ENCODE data around the gene TCF7L1.
"Not testable (repeated sequence)": the region's sequence is repeated elsewhere in the genome, so short reads cannot be mapped to it uniquely, and the experiment has no call there.

TCF7L1 gene

DNA sequence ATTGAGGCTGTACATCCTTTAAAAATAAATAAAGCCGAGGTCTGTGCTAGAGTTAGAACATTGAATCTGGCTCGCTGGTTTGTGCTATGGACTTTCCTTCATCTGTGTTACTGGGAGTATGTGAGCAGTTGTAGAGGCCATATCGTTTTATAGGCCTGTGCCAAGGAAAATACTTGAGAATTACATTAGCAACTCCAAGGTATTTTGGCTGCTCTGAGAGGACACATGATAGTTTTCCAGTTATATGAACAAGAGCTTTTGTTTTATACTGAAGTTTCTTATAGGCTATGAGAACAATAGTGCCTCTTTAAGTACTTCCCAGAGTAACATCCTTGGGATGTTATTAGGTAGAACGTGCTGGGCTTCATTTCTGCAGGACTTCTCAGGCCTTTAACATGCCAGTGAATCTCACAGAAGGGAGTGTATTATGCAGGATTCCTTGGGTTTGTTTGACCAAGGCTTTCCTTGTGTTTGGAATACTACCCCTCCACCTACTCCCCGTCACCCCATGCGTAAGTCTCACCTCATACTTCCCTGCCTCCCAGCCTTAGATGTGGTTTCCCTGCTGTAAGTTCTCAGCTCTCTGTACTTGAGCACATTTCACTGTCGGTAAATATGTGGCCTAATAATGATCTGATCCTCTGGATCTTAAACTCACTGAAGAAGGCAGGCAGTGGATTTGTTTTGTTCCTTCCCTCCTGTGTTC is 21.0 kb downstream of the TCF7L1 start:
- TF ChIP-seq, protein P1, sequence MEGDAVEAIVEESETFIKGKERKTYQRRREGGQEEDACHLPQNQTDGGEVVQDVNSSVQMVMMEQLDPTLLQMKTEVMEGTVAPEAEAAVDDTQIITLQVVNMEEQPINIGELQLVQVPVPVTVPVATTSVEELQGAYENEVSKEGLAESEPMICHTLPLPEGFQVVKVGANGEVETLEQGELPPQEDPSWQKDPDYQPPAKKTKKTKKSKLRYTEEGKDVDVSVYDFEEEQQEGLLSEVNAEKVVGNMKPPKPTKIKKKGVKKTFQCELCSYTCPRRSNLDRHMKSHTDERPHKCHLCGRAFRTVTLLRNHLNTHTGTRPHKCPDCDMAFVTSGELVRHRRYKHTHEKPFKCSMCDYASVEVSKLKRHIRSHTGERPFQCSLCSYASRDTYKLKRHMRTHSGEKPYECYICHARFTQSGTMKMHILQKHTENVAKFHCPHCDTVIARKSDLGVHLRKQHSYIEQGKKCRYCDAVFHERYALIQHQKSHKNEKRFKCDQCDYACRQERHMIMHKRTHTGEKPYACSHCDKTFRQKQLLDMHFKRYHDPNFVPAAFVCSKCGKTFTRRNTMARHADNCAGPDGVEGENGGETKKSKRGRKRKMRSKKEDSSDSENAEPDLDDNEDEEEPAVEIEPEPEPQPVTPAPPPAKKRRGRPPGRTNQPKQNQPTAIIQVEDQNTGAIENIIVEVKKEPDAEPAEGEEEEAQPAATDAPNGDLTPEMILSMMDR (IDR thresholded peaks at IDR 0.05; ENCODE audit: borderline replicate concordance, insufficient read depth, low read depth, low read length), result no peak
- H3K4me3 ChIP-seq (ENCODE audit: low read depth, low read length), result no peak overlapping the region

DNA sequence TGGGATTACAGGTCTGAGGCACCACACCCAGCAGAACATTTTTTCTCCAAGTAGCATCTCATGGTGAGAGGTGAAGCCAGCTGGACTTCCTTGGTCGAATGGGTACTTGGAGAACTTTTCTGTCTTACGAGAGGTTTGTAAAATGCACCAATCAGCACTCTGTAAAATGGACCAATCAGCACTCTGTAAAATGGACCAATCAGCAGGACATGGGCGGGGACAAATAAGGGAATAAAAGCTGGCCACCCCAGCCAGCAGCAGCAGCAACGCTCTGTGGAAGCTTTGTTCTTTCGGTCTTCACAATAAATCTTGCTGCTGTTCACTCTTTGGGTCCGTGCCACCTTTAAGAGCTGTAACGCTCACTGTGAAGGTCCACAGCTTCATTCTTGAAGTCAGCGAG is 21.9 kb downstream of the TCF7L1 start:
- H3K4me3 ChIP-seq (ENCODE audit: low read depth, low read length), result not testable (repeated sequence)

DNA sequence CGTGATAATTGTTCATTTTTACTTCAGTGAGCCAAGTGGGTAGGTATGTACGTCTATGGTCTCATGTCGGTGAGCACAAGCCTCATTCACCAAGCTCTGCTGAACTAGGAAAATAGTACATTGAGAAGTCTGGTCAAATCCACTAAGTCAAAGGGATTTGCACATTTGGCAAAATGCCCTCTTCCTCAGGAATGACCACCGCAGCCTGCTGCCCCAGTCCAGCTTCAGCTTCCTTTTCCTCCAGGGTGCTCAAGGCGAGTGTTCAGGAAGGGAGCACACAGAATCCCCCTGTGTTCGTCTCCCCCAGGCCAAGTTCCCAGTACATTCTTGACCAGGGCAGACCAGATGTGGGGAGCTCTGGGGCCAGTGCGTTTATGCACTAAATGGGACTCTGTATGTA is 23.0 kb downstream of the TCF7L1 start:
- TF ChIP-seq, protein P1 (IDR thresholded peaks at IDR 0.05; ENCODE audit: borderline replicate concordance, insufficient read depth, low read depth, low read length), result no peak
- H3K4me3 ChIP-seq (ENCODE audit: low read depth, low read length), result no peak overlapping the region

DNA sequence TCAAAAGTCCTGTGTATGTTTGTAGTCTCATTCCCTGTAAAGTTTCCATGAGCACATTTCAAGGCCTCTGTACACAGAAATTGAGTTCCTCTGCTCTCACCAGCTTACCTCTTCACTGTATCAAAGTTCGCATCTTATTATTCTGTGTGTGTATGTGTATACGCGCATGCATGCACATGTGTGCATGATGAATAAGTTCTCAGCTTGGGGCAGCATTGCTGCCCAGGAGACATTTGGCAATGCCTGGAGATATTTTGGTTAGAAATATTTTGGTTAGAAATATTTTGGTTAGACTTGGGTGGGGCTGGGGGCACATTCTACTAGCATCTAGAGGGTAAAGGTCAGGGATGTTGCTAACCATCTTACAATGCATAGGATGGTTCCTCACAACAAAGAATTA is 23.4 kb downstream of the TCF7L1 start:
- TF ChIP-seq, protein P1 (IDR thresholded peaks at IDR 0.05; ENCODE audit: borderline replicate concordance, insufficient read depth, low read depth, low read length), result no peak
- no peak overlapping the region for H3K4me3 ChIP-seq (ENCODE audit: low read depth, low read length)

DNA sequence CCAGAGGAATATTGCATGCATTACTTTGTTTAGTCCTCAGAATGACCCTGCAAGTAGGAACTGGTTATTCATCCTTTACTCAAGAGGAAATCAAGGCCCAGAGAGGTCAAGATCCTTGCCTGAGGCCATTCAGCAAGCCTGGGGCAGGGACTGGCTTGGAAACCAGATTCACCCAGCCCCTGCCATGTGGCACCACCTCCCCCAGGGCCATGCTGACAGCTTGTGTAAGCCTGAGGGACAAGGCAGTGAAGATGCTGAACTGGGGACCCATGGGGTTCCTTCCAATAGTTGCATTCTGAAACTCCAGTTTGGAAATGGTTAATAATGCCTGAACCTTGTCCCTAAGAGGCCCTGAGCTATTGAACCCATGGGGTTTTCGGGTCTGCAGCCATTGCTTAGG is 24.2 kb downstream of the TCF7L1 start:
- TF ChIP-seq, protein P1 (IDR thresholded peaks at IDR 0.05; ENCODE audit: borderline replicate concordance, insufficient read depth, low read depth, low read length), result no peak
- no peak overlapping the region for H3K4me3 ChIP-seq (ENCODE audit: low read depth, low read length)

DNA sequence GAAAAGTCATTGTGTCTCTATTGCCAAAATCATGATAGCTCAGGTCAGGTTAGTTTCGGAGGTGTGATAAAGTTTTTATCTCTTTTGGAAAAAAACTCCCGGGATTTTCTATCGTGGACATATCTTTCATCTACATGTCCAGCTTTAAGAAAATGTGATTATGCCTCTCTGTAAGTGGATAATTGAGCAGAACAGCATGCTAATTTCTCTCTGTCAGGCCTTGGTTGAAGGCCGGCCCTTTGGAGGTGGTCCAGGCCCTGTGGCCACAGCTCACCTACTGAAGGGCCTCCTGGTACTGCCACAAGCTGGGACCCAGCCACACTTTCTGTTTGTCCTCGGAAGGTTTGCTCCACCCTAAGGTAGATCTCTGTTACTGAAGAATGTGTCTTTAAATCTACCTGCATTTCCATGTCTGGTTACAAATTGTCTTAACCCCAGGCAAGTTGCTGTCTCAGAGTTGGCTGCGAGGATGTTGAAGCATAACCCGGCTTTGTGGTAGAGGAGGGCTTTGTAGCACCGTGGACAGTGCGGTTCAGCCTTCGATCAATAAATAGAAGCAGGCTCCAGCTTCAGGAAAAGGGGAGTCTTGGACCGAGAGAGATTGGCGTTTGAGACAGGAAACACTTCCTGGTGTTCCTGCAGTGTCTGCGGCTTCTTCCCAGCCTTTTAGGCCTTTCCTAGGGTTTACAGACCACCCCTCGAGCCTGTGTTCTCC is 25.5 kb downstream of the TCF7L1 start:
- H3K4me3 ChIP-seq (ENCODE audit: low read depth, low read length), result no peak overlapping the region
- TF ChIP-seq, protein P1 (IDR thresholded peaks at IDR 0.05; ENCODE audit: borderline replicate concordance, insufficient read depth, low read depth, low read length), result no peak

DNA sequence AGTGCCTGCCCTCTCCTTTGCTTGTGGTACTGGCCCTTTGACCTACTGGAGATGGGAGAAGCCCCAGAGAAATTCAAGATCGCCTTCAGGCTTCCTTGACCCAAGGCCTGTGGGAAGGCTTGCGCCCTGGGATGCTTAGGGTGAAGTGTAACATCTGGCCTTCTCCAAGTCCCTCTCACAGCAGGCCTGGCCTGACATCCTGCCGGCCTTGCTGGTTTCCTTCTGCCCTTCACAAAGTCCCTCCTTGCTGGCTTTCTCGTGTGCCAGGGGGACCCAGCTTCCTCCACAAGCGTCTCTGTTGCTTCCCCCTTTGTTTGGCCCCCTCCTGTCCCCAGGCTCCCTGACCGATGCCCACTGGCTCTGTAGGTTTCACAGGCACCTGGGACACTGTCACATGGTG is 26.4 kb downstream of the TCF7L1 start:
- no peak overlapping the region for H3K4me3 ChIP-seq (ENCODE audit: low read depth, low read length)
- TF ChIP-seq, protein P1 (IDR thresholded peaks at IDR 0.05; ENCODE audit: borderline replicate concordance, insufficient read depth, low read depth, low read length), result no peak
